HG03342 (cell line): ENCODE results near the gene HDAC9.

Experiments used
- ATAC-seq: cut with Tn5 transposase; IDR thresholded peaks from one replicate; pipeline ENCODE4 v1.9.1; 2021; ENCODE audit warnings: mild to moderate bottlenecking, moderate library complexity; ENCODE audit not compliant: unreplicated experiment

Gene HDAC9

DNA sequence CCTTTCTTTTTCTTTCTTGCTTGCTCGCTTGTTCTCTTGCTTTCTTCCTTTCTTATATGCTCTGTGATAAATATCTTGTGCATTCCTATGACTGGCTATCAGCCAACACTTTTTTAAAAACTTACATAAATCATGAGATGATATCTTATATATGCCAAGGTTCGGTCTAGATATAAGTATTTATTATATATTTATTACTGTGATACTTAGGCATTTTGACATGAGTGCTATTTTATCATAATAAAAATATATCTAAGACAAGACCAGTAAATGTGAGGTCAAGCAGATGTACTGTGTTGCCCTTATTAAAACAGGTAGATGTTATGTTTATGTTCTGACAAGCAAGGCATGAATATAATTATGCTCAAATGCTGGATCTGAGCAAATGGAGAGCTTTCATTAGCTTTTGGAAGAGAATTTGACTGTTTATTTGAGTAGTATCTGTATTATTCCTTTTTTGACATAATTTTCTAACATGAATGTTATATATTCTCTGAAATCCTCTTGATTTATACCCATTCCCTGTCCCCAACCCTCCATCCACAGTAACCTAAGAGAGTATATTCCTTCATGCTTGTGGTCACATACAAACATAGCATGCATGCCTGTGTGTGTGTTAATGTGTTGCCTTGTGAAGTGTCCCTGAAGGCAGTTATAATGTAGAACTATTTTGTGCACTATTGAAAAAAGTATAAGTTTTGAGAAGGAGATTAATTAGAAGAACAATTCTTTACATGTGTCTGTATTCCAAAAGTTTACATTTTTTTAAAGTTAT lies 158.0 kb downstream of the HDAC9 start:
- no peak for ATAC-seq

DNA sequence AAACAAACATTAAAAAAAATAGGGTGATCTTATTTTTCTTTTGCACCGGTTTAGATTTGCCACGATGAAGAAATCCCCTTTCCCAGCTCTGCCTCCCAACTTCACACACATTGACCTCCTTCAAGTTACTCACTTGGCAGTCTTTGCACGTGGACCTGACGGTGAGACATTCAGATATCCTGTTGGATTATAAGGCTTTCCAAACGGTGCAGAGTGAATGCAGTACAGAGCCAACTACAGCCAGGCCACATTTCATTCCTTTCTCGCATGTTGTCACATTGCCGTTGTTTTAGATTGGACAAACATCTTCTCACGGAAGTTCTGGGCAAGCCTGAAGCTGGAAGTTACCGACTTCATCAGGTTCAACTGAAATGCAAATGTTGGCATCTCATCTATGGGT lies 159.2 kb downstream of the HDAC9 start:
- ATAC-seq, result no peak

DNA sequence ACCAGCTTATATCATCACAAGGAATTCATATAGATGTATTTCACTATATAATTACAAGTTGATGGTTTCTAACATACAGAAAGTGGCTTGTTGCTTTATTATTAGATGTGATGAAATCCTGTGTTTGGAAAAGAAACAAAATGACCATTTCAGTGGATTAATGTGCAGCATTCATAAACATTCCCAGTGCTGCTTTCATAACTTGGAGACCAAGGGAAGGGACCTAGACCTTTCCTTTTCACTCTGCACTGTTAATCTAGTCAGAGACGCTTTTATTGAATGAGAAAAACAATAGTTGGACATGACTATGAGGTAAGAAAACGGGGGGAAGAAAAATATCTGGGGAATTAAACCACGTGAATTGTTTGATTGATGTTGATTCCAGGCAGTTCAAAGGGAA lies 160.0 kb downstream of the HDAC9 start:
- no peak for ATAC-seq

DNA sequence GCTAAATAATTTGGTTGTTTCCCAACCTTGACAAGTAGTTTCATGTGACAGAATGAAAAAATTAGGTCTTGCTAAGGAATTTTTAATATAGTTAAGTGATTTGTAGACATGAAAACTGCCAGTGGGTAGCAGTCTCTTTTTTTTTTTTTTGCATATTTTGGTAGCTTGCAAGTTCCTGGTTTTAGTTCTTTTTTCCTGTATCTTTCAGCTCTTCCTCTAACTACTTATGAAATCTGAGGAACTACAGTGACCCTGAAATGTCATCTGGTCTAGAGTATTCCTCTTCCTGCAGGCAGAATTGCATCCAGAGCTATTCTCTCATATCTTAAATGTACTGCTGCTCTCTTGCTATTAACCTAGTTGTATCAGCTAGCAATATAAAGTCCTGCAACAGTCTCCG lies 160.4 kb downstream of the HDAC9 start:
- ATAC-seq, result no peak

DNA sequence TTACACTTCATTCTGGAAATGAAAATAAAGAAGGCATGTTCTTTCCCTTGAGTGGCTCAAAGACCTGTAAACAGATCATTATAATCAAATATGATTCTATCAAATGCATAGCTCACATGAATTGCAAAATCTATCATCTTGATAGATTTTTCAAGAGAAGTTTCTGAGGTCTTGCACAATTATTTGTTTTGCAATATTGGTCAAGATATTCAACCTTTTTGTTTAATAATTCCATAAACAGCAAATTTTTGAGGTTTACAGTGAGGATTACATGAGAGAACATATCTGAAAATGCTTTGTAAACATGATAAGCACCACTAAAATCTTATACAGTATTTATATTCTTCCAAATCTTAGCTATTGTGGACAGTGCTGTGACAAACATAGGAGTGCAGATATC lies 160.8 kb downstream of the HDAC9 start:
- ATAC-seq, result no peak

DNA sequence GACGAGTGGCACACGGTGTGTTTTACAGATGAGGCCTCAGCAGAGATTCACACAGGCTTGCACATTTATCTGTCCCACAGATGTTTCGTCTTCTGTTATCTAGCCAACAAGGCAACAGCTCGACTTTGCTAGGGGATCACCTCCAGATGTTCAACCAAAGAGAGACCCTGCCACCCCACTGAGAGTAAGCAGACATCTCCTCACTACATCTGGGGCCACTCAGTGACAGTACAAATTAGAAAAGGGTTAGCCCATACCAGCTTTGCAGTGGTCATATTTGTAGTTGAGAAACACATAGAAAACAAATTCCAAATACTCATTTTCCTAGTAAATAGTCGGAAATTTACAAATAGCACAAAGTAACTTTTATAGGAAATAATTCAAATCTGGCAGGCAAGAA lies 164.2 kb downstream of the HDAC9 start:
- no peak for ATAC-seq

DNA sequence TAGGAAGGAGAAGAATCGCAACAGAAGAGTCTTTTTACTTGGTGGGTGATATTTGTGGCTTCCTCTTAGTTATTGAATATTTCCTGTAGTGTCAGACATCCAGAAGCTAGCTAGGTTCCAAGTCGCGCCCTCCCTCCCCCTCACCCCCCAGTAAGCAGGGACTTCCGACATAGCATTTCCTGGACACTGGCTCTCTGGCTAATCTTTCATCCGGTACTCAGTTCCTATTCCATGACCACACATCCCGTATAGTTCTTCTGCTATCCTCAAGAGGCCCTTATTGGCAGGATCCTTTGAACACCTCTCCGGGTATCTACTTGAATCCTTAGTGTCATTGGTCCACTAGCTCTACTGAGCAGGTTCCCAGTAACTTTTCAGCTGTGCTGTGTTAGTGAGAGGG lies 167.8 kb downstream of the HDAC9 start:
- no peak for ATAC-seq

DNA sequence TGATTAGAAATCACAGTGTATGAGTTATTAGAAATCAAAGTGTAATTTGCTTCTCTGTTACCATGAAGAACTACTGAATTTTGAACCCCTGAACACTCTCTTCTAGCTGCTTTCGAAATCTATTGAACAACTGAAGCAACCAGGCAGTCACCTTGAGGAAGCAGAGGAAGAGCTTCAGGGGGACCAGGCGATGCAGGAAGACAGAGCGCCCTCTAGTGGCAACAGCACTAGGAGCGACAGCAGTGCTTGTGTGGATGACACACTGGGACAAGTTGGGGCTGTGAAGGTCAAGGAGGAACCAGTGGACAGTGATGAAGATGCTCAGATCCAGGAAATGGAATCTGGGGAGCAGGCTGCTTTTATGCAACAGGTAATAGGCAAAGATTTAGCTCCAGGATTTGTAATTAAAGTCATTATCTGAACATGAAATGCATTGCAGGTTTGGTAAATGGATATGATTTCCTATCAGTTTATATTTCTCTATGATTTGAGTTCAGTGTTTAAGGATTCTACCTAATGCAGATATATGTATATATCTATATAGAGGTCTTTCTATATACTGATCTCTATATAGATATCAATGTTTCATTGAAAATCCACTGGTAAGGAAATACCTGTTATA lies 170.7 kb downstream of the HDAC9 start:
- peak; percentile 100 for ATAC-seq

DNA sequence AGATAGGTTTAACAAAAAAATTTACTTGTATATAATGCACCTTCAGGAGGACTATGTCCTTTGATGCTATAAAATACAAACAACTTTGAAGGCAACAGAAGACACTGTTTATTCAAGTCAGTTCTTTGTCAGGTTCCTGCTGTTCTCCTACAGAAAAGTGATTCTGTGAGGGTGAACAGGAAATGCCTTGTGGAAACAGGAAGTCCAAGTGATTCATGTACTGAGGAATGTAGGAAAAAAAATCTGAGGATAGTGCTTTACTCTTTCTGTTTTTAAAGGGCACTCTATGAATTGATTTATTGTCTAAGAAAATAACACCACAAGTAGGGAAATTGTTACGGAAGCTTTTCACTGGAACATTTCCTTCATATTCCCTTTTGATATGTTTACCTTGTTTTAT lies 171.9 kb downstream of the HDAC9 start:
- ATAC-seq, result no peak

DNA sequence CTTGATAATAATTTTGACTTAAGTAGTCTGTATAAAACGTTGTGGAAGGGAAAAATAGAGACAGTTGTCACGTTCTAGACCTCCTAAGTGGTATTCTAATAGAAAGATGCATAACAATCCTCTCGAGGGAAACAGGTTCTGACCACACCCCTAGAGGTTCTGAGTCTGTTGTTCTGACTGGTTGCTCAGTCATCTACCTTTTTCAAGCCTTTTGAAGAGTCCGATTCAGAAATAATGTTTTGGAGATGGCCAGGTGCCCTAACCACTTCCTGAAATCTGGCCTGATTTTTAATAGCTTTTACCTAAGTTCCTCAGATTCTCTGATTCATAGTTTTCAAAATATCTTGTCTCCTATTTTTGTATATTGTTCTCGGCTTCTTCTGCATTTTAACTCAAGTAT lies 175.6 kb downstream of the HDAC9 start:
- no peak for ATAC-seq

DNA sequence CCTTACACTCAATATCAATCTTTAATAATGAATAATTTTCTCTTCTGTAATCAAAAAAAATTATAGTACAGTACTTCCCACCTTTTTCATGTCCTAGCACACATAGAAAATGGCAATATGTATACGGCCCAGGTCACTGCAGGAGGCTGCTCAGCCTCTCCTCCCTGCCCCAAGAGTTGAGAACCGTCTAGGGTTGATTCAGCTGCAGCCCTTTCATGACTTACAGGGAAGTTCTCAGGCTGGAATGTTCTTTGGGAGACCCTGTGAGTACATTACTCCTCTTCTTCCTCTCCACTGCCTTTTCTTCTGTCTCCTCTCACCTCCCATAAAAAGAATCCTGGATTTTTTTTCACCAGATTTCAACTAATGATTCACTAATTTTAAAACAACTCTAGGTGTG lies 180.0 kb downstream of the HDAC9 start:
- no peak for ATAC-seq

DNA sequence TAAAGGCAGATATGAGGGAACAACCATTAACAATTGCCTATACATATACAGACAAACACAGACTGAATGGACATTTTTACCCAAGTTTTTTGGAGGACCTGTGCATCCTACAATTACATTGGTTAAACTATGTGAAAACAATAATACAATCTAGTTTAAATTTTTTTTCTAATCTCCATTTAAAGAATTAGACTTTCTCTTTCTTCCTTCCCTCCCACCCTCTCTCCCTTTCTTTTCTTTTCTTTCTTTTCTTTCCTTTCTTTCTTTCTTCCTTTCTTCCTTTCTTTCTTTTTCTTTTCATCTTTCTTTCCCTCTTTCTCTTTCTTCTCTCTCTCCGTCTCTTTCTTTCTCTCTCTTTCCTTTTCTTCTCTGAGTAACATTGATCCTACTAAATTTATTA lies 183.7 kb downstream of the HDAC9 start:
- ATAC-seq, result no peak

DNA sequence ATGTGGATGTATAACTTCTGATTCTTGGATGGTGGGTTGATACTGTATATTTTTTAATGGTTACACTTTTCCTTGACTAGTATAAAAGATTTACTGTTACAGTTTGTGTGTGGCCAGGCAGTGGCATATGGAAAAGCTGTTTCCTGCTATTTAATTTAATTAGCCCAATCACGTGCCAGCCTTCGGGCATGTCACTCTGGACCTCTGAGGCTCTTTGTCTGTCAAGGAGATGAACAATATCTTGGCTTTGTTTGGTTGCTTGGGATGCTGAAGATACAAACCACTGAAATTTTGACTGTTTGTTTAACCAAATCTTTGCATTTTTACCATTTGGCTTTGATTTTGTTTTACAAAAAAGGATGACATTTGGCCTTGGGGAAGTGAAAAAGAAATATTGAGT lies 185.0 kb downstream of the HDAC9 start:
- ATAC-seq, result no peak

DNA sequence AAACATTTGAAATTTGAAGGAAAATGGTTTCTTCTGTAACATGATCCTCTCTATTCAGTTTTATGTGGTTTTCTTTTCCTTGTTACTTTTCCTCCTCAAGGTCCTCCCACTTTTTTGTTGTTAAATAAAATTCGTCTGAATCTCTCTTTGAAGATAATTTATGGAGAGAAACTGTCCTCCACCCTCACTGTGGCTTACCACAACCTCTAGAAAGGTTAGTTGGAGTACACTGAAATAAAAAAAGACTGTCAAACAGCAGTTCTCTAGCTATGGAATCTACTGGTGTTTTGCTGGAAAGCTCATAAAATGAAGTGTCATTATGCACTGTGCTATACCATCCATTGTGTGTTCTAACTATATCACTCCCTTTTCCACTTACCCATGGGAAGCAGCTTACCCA lies 189.4 kb downstream of the HDAC9 start:
- no peak for ATAC-seq

DNA sequence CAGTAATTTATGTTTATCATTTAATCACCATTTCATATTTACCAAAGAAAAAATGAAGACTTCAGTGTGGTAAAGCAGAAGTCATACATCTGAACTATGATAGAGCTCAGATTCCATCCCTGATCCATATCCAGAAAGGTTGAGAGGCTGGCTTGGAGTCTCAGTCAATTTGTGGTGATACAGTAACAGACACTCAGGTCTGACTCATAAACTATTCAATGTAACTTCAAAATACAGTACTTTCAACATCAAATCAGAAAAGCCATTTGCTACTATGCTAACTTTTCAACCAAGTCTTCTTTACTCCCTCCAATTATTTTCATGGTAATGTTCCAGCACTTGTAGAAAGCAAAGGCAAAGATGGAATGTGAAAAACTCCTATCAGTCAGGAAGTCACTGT lies 190.4 kb downstream of the HDAC9 start:
- no peak for ATAC-seq

DNA sequence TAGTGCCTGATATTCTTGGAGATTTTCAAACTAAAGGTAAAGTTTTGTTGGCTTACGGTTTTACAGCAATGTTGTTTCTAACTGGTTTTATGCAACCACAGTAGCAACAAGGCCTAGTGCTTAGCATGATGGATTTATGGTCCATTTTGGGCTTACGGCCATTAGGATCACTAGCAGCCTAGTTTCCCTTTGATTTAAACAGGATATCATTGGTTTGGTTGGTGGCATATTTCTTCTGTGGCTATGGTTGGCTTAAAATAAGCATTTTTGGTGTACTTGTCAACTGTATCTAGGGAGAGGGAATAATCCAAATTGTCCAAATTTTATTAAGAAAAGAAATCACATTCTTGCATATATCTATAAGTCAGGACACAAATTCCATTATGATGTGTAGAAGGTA lies 194.0 kb downstream of the HDAC9 start:
- ATAC-seq, result no peak

DNA sequence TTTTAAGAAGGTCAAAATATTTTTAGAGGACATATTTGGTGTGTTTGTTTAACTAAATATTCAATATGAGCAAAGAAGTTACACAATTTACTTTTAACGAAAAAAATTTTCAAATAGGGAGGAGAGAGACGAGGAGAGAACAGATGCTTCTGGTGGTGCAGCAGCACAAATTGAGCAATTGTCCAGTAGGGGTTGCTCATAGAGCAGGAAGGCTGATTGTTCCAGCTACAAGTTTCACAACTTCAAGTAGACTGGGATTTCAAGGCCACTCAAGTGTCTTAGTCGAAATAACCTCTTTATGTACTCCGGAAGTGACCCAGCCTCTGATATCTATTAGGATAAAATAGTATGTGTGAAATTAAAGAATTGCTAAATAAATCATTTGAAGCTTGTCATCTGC lies 197.9 kb downstream of the HDAC9 start:
- no peak for ATAC-seq

DNA sequence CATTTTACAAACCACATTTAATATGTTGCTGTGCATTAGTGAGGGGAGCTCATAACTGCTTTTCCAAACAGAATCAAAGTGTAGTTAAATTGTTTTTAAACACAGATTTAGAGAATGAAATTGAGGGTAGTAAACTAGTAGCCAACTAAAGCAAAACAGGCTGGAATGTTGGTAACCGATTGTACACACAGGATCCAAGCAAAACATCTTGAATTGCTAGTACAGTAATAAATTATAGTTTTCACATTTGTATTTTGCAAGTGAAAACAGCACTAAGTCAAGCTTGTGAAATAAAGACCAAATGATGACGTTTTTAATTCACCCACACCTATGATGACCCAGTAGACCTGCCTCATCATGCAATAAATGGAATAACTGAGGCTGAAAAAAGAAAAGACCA lies 198.3 kb downstream of the HDAC9 start:
- no peak for ATAC-seq

DNA sequence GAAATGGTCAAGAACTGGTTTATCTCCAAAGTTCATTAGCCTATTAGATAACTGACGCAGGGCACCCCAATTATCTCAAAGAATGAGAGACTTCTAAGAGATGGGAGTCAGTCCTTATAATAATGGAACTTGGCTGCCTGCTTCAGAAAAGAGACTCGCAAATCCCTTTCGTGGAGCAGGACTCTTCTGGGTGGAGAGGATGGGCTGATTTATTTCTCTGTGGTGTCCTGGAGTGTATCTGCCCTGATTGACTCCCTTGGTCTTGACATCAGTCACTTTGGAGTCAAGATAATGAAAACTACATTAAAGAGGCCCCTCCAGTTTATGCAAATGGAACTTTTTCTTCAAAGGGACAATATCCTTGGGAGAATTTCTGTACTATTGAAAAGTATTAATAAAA lies 198.9 kb downstream of the HDAC9 start:
- no peak for ATAC-seq

DNA sequence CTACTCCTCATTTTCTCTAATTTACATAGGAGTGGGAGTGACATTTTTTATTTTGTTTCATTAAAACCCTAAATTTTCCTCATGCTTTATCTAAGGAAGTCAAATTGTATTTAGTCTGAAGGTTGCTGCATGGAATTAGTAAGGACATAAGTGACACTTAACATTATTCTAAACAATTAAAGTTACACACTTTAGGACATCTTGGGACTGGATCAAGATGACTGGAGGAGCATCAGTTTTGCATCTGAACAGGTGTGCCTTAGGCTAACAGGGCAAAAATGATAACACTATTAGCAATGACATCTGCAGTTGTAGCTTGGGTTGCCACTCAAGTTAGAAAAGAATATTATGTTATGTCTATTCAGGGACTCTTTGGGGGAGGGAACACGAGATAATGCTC lies 199.4 kb downstream of the HDAC9 start:
- no peak for ATAC-seq

DNA sequence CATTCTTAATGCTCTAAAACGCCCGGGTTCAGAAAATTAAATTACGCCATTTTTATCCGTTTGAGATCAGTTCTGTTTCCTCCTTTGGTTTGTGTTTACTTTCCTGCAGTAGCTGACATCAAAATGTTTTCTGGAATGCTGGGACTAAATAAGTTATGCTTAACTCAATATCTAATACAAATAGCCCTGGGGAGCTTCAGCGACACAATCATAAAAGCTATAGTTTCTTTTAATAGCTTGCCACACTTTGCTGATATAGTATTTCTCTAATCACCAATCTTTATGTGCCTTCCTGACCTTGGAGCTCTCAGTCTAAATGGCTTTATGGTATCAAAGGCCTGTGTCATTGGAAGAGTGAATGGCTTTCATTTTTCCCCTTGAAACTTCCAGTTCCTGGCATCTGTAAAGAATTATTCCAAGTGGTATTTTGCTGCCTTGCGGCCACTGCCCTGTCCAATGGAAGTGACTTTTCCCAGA lies 202.7 kb downstream of the HDAC9 start:
- no peak for ATAC-seq

DNA sequence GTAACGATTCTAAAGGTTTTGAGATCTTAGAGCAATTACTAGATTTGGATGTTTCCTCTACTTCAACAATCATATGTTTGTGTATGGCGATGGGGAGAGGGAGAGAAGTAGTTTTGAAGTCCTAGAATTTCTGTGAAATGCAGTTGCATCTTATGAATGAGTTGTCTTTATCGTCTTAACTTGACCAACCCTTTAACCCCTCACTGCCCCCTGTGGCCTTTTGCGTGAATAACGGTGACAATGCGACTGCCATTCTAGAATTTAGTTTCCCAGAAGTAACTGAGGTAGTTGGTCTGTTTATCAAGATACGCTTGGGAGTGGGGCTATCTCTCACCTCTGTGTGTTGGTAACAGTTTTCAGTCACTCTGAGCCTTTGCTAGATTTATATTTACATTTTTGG lies 204.6 kb downstream of the HDAC9 start:
- peak; percentile 77 for ATAC-seq
